K562 (cell line): ENCODE measurements around the gene PTPRE. TPM values are rescaled to one million over a fixed set of nuclear protein-coding genes. Genes with fewer than 3 reads are reported as not detected.

ENCODE experiments used
- ATAC-seq: fragments of 200-7000 bp; cut with Tn5 transposase; 3 replicates; pipeline ENCODE4 v1.9.1; 2020; ENCODE audit warnings: moderate library complexity
- BruUV-seq: library from RNA; stranded (reverse); fragments of 400-500 nt; replicated peaks from 2 replicates; lab custom pipeline; 2021; lab: Mats Ljungman, UMichigan
- CTCF ChIA-PET: fragments of 300-600 bp; formaldehyde crosslinking; extraction: SDS; loops from one replicate; lab custom pipeline; 2021; ENCODE audit warnings: low intra/inter-chr PET ratio; lab: Yijun Ruan, JAX
- POLR2A ChIA-PET: fragments of 300-600, 350-650 bp; sonication (Branson Sonifier 250); formaldehyde crosslinking; extraction: SDS; loops from one replicate; lab custom pipeline; 2021; ENCODE audit warnings: antibody characterized with exemption, inconsistent platforms; lab: Yijun Ruan, JAX
- DNase-seq, 4 experiments: peaks; one replicate each; pipeline versions ENCODE4 v3.0.0 to v3.0.0-alpha.2; 2011 to 2018; ENCODE audit warnings: low spot score in 3 of 4, mixed read lengths in 3 of 4; ENCODE audit errors: extremely low read depth in 1 of 4
- FAIRE-seq: peaks from 2 replicates; lab custom pipeline; 2011; peaks lifted over from hg19 to GRCh38; lab: Jason Lieb, UNC
- H2AFZ ChIP-seq: 2 replicates; pipeline ENCODE4 v1.6.0; 2011; ENCODE audit warnings: low read depth, low read length, control low read depth, inconsistent platforms
- H3K27ac ChIP-seq: fragments of 200-600 bp; 3 replicates; pipeline ENCODE4 v1.8.0; 2011; ENCODE audit warnings: low read depth, mild to moderate bottlenecking, control low read depth, inconsistent platforms, low read length, moderate library complexity, mixed read lengths; ENCODE audit errors: extremely low read depth
- H3K27me3 ChIP-seq, 2 experiments: fragments of 300-600 bp in 1 of 2; 2 replicates in 1 of 2; 3 replicates in 1 of 2; pipeline versions ENCODE4 v1.6.0 to v1.8.0; 2011; ENCODE audit warnings: inconsistent platforms in 2 of 2, low read length in 2 of 2, mild to moderate bottlenecking in 1 of 2, mixed read lengths in 1 of 2, moderate library complexity in 1 of 2; ENCODE audit not compliant: control insufficient read depth in 2 of 2, insufficient read depth in 2 of 2
- H3K36me3 ChIP-seq: fragments of 300-600 bp; 3 replicates; pipeline ENCODE4 v1.8.0; 2011; ENCODE audit warnings: mild to moderate bottlenecking, low read length, inconsistent platforms; ENCODE audit not compliant: control insufficient read depth, insufficient read depth
- H3K4me1 ChIP-seq, 2 experiments: fragments of 200-600 bp in 1 of 2; replicated peaks in 1 of 2; 2 replicates in 1 of 2; 3 replicates in 1 of 2; pipeline versions ENCODE4 v1.5.1 to v1.8.0; 2011; ENCODE audit warnings: inconsistent platforms in 2 of 2, low read length in 2 of 2, mild to moderate bottlenecking in 1 of 2, mixed read lengths in 1 of 2, moderate library complexity in 1 of 2; ENCODE audit not compliant: control insufficient read depth in 2 of 2, insufficient read depth in 2 of 2
- H3K4me2 ChIP-seq: 2 replicates; pipeline ENCODE4 v1.6.1; 2011; ENCODE audit warnings: low read length, control low read depth, inconsistent platforms, mixed read lengths; ENCODE audit not compliant: insufficient read depth
- H3K4me3 ChIP-seq: fragments of 200-600 bp; sonication (generic), shearing (Covaris generic); 2 replicates; pipeline ENCODE4 v1.5.1; 2016; ENCODE audit warnings: control low read depth, inconsistent platforms
- H3K79me2 ChIP-seq: fragments of 200-600 bp; 3 replicates; pipeline ENCODE4 v1.8.0; 2011; ENCODE audit warnings: low read length, inconsistent platforms; ENCODE audit not compliant: control insufficient read depth, insufficient read depth
- H3K9ac ChIP-seq, 2 experiments: 2 replicates each; pipeline versions ENCODE4 v1.6.0 to v1.6.1; 2011; ENCODE audit warnings: low read depth in 2 of 2, low read length in 2 of 2, control low read depth in 1 of 2, inconsistent platforms in 1 of 2, mild to moderate bottlenecking in 1 of 2, mixed read lengths in 1 of 2; ENCODE audit not compliant: insufficient read depth in 1 of 2
- H3K9me1 ChIP-seq: one replicate; pipeline ENCODE4 v1.6.0; 2011; ENCODE audit warnings: inconsistent platforms, mild to moderate bottlenecking, low read length, moderate library complexity; ENCODE audit not compliant: control insufficient read depth, insufficient read depth
- H3K9me3 ChIP-seq: replicated peaks from 2 replicates; pipeline ENCODE4 v1.5.1; 2011; ENCODE audit warnings: low read depth, low read length, inconsistent platforms; ENCODE audit not compliant: control insufficient read depth, insufficient read depth
- H4K20me1 ChIP-seq: replicated peaks from 2 replicates; pipeline ENCODE4 v1.6.1; 2011; ENCODE audit warnings: low read length, inconsistent platforms, mixed read lengths; ENCODE audit not compliant: control insufficient read depth, insufficient read depth
- BMI1 ChIP-seq: fragments of 150-350 bp; IDR thresholded peaks from 2 replicates; pipeline ENCODE4 v1.6.1; 2014; ENCODE audit warnings: low read length
- ELF1 ChIP-seq: fragments of 200-800 bp; sonication (Bioruptor generic); IDR thresholded peaks from 2 replicates; pipeline ENCODE4 v1.6.1; 2016; ENCODE audit warnings: missing genetic modification characterization, missing compliant biosample characterization
- ERF ChIP-seq: fragments of 450-650 bp; formaldehyde crosslinking; IDR thresholded peaks from 2 replicates; pipeline ENCODE4 v1.4.0; 2020; ENCODE audit warnings: mild to moderate bottlenecking, mixed read lengths
- TEAD2 ChIP-seq: fragments of 450-650 bp; IDR thresholded peaks from 2 replicates; pipeline ENCODE4 v1.6.1; 2016; ENCODE audit warnings: missing genetic modification characterization, control low read depth, missing compliant biosample characterization
- XRCC4 ChIP-seq: IDR thresholded peaks from one replicate; pipeline ENCODE4 v1.6.1; 2011; ENCODE audit not compliant: insufficient read depth, insufficient read length; ENCODE audit errors: extremely low read depth
- WGBS: fragments of 100-300 bp; shearing (Covaris generic); methylation state at CpG from one replicate; pipeline ENCODE4 v1.1.6; 2016; ENCODE audit warnings: low coverage, mixed read lengths; ENCODE audit not compliant: insufficient coverage; ENCODE audit errors: missing lambda C conversion rate; 5-methylcytosine and 5-hydroxymethylcytosine counted together
- in situ Hi-C: fragments of 300-500 bp; cut with MboI; formaldehyde crosslinking; loops from 4 replicates; pipeline ENCODE4 v1.15.0; 2018; ENCODE audit warnings: inconsistent platforms, mixed read lengths
- intact Hi-C: fragments of 100-400 bp; cut with micrococcal nuclease; formaldehyde crosslinking; loops from 2 replicates; pipeline ENCODE4 v1.14.2; 2022
- polyA plus RNA-seq, 8 experiments: library from polyadenylated mRNA; depleted of rRNA in 4 of 8; stranded (reverse) in 5 of 8; unstranded in 3 of 8; fragments of >200 nt; fragmentation: Nextera tagmentation in 2 of 8; fragmentation: Illumina TruSeq in 1 of 8; extraction: Ambion mirVana in 2 of 8; extraction: Trizol in 1 of 8; gene quantifications; 2 replicates each; pipeline versions ENCODE4 v1.2.1 to v1.2.3, GENCODE V29; 2011 to 2014; ENCODE audit warnings: inconsistent platforms in 1 of 8, missing spikeins in 1 of 8
- total RNA-seq, 7 experiments: library from RNA; depleted of rRNA in 6 of 7; stranded (reverse); fragments of >200 nt in 6 of 7; fragmentation: Illumina TruSeq in 2 of 7; extraction: Trizol in 2 of 7; gene quantifications; 2 replicates each; pipeline versions ENCODE4 v1.2.1 to v1.2.3, GENCODE V29; 2011 to 2021; ENCODE audit warnings: low replicate concordance in 1 of 7
- TF ChIP-seq, protein P1 (sequence below): sonication (generic); formaldehyde crosslinking; IDR thresholded peaks from 2 replicates; pipeline ENCODE4 v1.8.0; 2022; ENCODE audit warnings: mild to moderate bottlenecking, missing genetic modification reagents
- TF ChIP-seq, protein P2 (sequence below), 3 experiments: IDR thresholded peaks in 2 of 3; conservative IDR thresholded peaks in 1 of 3; 2 replicates each; pipeline ENCODE4 v1.5.1; 2011 to 2012; ENCODE audit warnings: low read length in 3 of 3, mild to moderate bottlenecking in 3 of 3, control low read depth in 2 of 3, improper control_type of control experiment in 1 of 3, inconsistent platforms in 1 of 3, low read depth in 1 of 3, mixed read lengths in 1 of 3, moderate library complexity in 1 of 3; ENCODE audit not compliant: insufficient read depth in 2 of 3
- TF ChIP-seq, protein P3 (sequence below): fragments of 450-650 bp; formaldehyde crosslinking; IDR thresholded peaks from 2 replicates; pipeline ENCODE4 v1.4.0; 2020; ENCODE audit warnings: mild to moderate bottlenecking, moderate library complexity
- TF ChIP-seq, protein P4 (sequence below): fragments of 250-450 bp; sonication (Bioruptor Pico); IDR thresholded peaks from 2 replicates; pipeline ENCODE4 v1.4.0; 2020

PTPRE gene
- total and polyA plus RNA-seq, 9 of the 15 experiments (the other 6 are each of a cell fraction or from before 2014, with no cell fraction given) = 0.01 to 0.13 (median 0.04) TPM; not detected in 4

DNA sequence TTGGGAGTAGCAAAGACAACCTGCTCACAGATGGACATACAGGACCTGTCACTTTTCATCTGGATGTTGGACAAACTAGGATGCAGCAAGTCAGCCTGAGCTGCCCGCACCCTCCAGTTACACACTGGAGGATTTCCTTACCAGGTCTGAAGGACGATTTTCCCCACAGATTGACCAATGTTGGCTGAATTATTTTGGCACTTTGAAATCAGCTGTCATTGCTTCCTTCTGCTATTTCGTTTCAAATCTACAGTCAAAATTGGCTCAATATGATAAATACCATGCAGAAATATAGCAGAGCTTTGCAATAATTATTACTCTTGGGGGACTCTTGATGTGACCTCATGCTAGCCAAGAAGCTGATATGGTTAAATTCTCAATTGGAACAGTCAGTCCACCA is 16.7 kb upstream of the PTPRE start:
- H4K20me1 ChIP-seq = no peaks in the 10 kb centered on the region
- intact Hi-C loops (no loop called here), in situ Hi-C loops (no loop called here)
- no peaks in the 10 kb centered on the region for H3K9me3 ChIP-seq
- no peaks in the 10 kb centered on the region for H3K79me2 ChIP-seq
- no peak for DNase-seq
- CTCF ChIA-PET = no interaction called here
- no TSS peak for BruUV-seq
- no peak overlapping the region for H3K4me2 ChIP-seq
- H2AFZ ChIP-seq = no peak overlapping the region
- no peaks in the 10 kb centered on the region; a peak in 1 of 5 replicates for H3K27me3 ChIP-seq
- POLR2A ChIA-PET = no interaction called here
- WGBS = 0% methylated on average over 2 of the region's 3 CpGs
- H3K27ac ChIP-seq = no peak overlapping the region
- no peak overlapping the region for H3K9ac ChIP-seq
- ATAC-seq = no peak
- H3K9me1 ChIP-seq = no peaks in the 10 kb centered on the region
- H3K4me3 ChIP-seq = no peak overlapping the region
- H3K4me1 ChIP-seq = no peaks in the 10 kb centered on the region
- no peak for FAIRE-seq
- no peaks in the 10 kb centered on the region for H3K36me3 ChIP-seq
- TF ChIP-seq, protein P1, sequence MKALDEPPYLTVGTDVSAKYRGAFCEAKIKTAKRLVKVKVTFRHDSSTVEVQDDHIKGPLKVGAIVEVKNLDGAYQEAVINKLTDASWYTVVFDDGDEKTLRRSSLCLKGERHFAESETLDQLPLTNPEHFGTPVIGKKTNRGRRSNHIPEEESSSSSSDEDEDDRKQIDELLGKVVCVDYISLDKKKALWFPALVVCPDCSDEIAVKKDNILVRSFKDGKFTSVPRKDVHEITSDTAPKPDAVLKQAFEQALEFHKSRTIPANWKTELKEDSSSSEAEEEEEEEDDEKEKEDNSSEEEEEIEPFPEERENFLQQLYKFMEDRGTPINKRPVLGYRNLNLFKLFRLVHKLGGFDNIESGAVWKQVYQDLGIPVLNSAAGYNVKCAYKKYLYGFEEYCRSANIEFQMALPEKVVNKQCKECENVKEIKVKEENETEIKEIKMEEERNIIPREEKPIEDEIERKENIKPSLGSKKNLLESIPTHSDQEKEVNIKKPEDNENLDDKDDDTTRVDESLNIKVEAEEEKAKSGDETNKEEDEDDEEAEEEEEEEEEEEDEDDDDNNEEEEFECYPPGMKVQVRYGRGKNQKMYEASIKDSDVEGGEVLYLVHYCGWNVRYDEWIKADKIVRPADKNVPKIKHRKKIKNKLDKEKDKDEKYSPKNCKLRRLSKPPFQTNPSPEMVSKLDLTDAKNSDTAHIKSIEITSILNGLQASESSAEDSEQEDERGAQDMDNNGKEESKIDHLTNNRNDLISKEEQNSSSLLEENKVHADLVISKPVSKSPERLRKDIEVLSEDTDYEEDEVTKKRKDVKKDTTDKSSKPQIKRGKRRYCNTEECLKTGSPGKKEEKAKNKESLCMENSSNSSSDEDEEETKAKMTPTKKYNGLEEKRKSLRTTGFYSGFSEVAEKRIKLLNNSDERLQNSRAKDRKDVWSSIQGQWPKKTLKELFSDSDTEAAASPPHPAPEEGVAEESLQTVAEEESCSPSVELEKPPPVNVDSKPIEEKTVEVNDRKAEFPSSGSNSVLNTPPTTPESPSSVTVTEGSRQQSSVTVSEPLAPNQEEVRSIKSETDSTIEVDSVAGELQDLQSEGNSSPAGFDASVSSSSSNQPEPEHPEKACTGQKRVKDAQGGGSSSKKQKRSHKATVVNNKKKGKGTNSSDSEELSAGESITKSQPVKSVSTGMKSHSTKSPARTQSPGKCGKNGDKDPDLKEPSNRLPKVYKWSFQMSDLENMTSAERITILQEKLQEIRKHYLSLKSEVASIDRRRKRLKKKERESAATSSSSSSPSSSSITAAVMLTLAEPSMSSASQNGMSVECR (CRISPR knock-in tag) = no peak
- no peak for TF ChIP-seq ELF1
- no peak for TF ChIP-seq XRCC4
- TF ChIP-seq BMI1 = no peak
- TF ChIP-seq ERF = no peak
- TF ChIP-seq, protein P2, sequence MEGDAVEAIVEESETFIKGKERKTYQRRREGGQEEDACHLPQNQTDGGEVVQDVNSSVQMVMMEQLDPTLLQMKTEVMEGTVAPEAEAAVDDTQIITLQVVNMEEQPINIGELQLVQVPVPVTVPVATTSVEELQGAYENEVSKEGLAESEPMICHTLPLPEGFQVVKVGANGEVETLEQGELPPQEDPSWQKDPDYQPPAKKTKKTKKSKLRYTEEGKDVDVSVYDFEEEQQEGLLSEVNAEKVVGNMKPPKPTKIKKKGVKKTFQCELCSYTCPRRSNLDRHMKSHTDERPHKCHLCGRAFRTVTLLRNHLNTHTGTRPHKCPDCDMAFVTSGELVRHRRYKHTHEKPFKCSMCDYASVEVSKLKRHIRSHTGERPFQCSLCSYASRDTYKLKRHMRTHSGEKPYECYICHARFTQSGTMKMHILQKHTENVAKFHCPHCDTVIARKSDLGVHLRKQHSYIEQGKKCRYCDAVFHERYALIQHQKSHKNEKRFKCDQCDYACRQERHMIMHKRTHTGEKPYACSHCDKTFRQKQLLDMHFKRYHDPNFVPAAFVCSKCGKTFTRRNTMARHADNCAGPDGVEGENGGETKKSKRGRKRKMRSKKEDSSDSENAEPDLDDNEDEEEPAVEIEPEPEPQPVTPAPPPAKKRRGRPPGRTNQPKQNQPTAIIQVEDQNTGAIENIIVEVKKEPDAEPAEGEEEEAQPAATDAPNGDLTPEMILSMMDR (IDR thresholded peaks at IDR 0.05 in 2 of 3, conservative IDR thresholded peaks at IDR 0.05 in 1 of 3; ENCODE audit: insufficient read depth in 2 of 3, low read depth in 1 of 3, low read length in 3 of 3) = no peak
- TF ChIP-seq, protein P3, sequence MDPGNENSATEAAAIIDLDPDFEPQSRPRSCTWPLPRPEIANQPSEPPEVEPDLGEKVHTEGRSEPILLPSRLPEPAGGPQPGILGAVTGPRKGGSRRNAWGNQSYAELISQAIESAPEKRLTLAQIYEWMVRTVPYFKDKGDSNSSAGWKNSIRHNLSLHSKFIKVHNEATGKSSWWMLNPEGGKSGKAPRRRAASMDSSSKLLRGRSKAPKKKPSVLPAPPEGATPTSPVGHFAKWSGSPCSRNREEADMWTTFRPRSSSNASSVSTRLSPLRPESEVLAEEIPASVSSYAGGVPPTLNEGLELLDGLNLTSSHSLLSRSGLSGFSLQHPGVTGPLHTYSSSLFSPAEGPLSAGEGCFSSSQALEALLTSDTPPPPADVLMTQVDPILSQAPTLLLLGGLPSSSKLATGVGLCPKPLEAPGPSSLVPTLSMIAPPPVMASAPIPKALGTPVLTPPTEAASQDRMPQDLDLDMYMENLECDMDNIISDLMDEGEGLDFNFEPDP (CRISPR knock-in tag) = no peak
- no peak for TF ChIP-seq TEAD2 (tag)
- TF ChIP-seq, protein P4, sequence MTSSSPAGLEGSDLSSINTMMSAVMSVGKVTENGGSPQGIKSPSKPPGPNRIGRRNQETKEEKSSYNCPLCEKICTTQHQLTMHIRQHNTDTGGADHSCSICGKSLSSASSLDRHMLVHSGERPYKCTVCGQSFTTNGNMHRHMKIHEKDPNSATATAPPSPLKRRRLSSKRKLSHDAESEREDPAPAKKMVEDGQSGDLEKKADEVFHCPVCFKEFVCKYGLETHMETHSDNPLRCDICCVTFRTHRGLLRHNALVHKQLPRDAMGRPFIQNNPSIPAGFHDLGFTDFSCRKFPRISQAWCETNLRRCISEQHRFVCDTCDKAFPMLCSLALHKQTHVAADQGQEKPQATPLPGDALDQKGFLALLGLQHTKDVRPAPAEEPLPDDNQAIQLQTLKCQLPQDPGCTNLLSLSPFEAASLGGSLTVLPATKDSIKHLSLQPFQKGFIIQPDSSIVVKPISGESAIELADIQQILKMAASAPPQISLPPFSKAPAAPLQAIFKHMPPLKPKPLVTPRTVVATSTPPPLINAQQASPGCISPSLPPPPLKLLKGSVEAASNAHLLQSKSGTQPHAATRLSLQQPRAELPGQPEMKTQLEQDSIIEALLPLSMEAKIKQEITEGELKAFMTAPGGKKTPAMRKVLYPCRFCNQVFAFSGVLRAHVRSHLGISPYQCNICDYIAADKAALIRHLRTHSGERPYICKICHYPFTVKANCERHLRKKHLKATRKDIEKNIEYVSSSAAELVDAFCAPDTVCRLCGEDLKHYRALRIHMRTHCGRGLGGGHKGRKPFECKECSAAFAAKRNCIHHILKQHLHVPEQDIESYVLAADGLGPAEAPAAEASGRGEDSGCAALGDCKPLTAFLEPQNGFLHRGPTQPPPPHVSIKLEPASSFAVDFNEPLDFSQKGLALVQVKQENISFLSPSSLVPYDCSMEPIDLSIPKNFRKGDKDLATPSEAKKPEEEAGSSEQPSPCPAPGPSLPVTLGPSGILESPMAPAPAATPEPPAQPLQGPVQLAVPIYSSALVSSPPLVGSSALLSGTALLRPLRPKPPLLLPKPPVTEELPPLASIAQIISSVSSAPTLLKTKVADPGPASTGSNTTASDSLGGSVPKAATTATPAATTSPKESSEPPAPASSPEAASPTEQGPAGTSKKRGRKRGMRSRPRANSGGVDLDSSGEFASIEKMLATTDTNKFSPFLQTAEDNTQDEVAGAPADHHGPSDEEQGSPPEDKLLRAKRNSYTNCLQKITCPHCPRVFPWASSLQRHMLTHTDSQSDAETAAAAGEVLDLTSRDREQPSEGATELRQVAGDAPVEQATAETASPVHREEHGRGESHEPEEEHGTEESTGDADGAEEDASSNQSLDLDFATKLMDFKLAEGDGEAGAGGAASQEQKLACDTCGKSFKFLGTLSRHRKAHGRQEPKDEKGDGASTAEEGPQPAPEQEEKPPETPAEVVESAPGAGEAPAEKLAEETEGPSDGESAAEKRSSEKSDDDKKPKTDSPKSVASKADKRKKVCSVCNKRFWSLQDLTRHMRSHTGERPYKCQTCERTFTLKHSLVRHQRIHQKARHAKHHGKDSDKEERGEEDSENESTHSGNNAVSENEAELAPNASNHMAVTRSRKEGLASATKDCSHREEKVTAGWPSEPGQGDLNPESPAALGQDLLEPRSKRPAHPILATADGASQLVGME = no peak
